HG02970 (cell line): ENCODE measurements around the gene LMTK3.
"Not testable (repeated sequence)": the region's sequence is repeated elsewhere in the genome, so short reads cannot be mapped to it uniquely, and the experiment has no call there.

Experiments used
- ATAC-seq: cut with Tn5 transposase; IDR thresholded peaks from one replicate; pipeline ENCODE4 v1.9.1; 2021; ENCODE audit warnings: mild to moderate bottlenecking, moderate library complexity, moderate number of reproducible peaks; ENCODE audit not compliant: unreplicated experiment, low FRiP score

Gene LMTK3

GRCh38 chr19:48539503-48540096 is 28.0 kb upstream of the LMTK3 start:
- no peak for ATAC-seq

GRCh38 chr19:48538057-48538456 is 26.4 kb upstream of the LMTK3 start:
- ATAC-seq: not testable (repeated sequence)

GRCh38 chr19:48537541-48537940 is 25.9 kb upstream of the LMTK3 start:
- no peak for ATAC-seq

GRCh38 chr19:48533770-48534169 is 22.1 kb upstream of the LMTK3 start:
- no peak for ATAC-seq

GRCh38 chr19:48530770-48531169 is 19.1 kb upstream of the LMTK3 start:
- no peak for ATAC-seq

GRCh38 chr19:48530066-48530720 is 18.6 kb upstream of the LMTK3 start:
- ATAC-seq: no peak

GRCh38 chr19:48529156-48529555 is 17.5 kb upstream of the LMTK3 start:
- ATAC-seq: no peak

- ATAC-seq: no peak
These were observed 13.1 kb upstream of the LMTK3 start for GRCh38 chr19:48524732-48525131.

- ATAC-seq: no peak
These were observed 12.6 kb upstream of the LMTK3 start for GRCh38 chr19:48524221-48524620.

GRCh38 chr19:48520134-48520533 is 8.5 kb upstream of the LMTK3 start:
- ATAC-seq: no peak

- not testable (repeated sequence) for ATAC-seq
These were observed 7.8 kb upstream of the LMTK3 start for GRCh38 chr19:48519426-48519825.

GRCh38 chr19:48518207-48518606 is 6.6 kb upstream of the LMTK3 start:
- ATAC-seq: no peak

GRCh38 chr19:48516536-48516935 is 4.9 kb upstream of the LMTK3 start:
- no peak for ATAC-seq

GRCh38 chr19:48514123-48514458 is 2.5 kb upstream of the LMTK3 start:
- no peak for ATAC-seq

GRCh38 chr19:48513289-48514122 is 1.9 kb upstream of the LMTK3 start:
- no peak for ATAC-seq

- ATAC-seq: no peak
These were observed 1.1 kb upstream of the LMTK3 start for GRCh38 chr19:48512504-48513288.

- no peak for ATAC-seq
These were observed 309 bp downstream of the LMTK3 start for GRCh38 chr19:48511321-48511731.

- no peak for ATAC-seq
These were observed 990 bp downstream of the LMTK3 start for GRCh38 chr19:48510421-48511268.

GRCh38 chr19:48509467-48510194 is 2.0 kb downstream of the LMTK3 start:
- ATAC-seq: no peak
